Peyer's patch (tissue), 4 donors: ENCODE measurements around the gene PCDHGC4.

Experiments used
- POLR2A ChIP-seq, 2 donors: fragments of 450-650 bp; IDR thresholded peaks; one replicate each; pipeline ENCODE4 v1.5.1; 2017; ENCODE audit warnings: antibody characterized with exemption in 2 of 2, mild to moderate bottlenecking in 2 of 2, moderate library complexity in 2 of 2
- TF ChIP-seq, protein P1 (sequence below), 6 experiments: fragments of 450-650 bp in 4 of 6; fragments of 200-600 bp in 2 of 6; sonication (generic) in 1 of 6; IDR thresholded peaks; one replicate each; pipeline ENCODE4 v1.5.1; 2017 to 2019; ENCODE audit warnings: antibody characterized with exemption in 6 of 6, mild to moderate bottlenecking in 3 of 6, moderate library complexity in 1 of 6

DNA sequence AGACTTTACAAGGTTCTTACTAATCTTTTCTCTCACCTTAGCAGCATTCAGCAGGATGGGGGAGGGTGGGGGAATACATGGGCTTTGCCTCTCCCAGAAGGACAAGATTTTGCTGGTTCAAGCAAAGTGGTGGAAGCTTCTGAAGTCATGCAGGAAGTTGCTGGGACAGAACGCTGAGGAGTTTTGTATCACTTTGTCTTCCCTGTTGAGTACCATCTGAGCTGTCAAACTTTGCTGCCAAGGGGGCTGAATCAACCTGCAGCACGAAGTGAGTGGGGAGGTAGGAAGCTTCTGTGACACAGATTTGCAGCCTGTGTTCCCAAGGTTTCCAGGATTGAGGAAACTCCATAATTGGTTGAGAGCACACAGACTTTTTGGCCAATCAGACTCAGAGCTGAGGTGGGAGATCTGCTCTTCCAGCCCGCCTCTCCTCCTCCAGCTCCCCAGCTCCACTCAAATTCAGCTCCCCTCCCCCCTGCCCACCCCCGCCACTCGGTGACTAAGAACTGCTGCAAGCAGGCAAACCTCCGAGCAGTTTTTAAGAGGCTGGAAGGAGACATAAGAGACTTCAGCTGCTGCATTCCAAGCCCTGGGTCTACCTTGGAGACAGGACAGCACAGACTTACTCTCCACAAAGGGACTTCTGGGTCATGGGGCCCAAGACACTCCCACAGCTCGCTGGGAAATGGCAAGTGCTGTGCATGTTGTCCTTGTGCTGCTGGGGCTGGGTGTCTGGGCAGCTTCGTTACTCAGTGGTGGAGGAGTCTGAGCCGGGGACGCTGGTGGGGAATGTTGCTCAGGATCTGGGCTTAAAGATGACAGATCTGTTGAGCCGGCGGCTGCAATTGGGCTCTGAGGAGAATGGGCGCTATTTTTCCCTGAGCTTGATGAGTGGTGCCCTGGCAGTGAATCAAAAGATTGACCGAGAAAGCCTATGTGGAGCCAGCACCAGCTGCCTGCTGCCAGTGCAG lies 4.0 kb downstream of the PCDHGC4 start, which contains the start of gene PCDHGC5:
- TF ChIP-seq POLR2A (IDR thresholded peaks at IDR 0.05), result no peak
- TF ChIP-seq, protein P1, sequence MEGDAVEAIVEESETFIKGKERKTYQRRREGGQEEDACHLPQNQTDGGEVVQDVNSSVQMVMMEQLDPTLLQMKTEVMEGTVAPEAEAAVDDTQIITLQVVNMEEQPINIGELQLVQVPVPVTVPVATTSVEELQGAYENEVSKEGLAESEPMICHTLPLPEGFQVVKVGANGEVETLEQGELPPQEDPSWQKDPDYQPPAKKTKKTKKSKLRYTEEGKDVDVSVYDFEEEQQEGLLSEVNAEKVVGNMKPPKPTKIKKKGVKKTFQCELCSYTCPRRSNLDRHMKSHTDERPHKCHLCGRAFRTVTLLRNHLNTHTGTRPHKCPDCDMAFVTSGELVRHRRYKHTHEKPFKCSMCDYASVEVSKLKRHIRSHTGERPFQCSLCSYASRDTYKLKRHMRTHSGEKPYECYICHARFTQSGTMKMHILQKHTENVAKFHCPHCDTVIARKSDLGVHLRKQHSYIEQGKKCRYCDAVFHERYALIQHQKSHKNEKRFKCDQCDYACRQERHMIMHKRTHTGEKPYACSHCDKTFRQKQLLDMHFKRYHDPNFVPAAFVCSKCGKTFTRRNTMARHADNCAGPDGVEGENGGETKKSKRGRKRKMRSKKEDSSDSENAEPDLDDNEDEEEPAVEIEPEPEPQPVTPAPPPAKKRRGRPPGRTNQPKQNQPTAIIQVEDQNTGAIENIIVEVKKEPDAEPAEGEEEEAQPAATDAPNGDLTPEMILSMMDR (IDR thresholded peaks at IDR 0.05), result no peak
